ENCODE data around the gene LRP1.
A peak's percentile ranks its signal among the peaks of the same experiment; 100 is the strongest.

LRP1 gene

GRCh38 chr12:57213763-57214397 is 85.6 kb downstream of the LRP1 start:
- no peak for DNase-seq

GRCh38 chr12:57214398-57214781 is 86.1 kb downstream of the LRP1 start:
- peak; percentile 64 for DNase-seq

- no peak for DNase-seq
Observed at GRCh38 chr12:57215065-57215464, 86.8 kb downstream of the LRP1 start.

GRCh38 chr12:57215668-57216013 is 87.4 kb downstream of the LRP1 start:
- no peak for DNase-seq

GRCh38 chr12:57216014-57216911 is 88.0 kb downstream of the LRP1 start, which contains the start of gene NXPH4:
Gene NXPH4, plus strand, starts transcription at chr12:57216794. Its CDS starts 176 bp downstream, at chr12:57216970.
- peak; percentile 48 for DNase-seq

- DNase-seq, result no peak
Observed at GRCh38 chr12:57216921-57217879, 88.9 kb downstream of the LRP1 start.

- DNase-seq, result no peak
Observed at GRCh38 chr12:57218030-57218853, 90.0 kb downstream of the LRP1 start.

GRCh38 chr12:57219205-57219992 is 91.1 kb downstream of the LRP1 start:
- DNase-seq, result no peak

- no peak for DNase-seq
Observed at GRCh38 chr12:57219993-57220754, 91.9 kb downstream of the LRP1 start.

- DNase-seq, result no peak
Observed at GRCh38 chr12:57220770-57221168, 92.5 kb downstream of the LRP1 start.

- no peak for DNase-seq
Observed at GRCh38 chr12:57221169-57221917, 93.1 kb downstream of the LRP1 start.

GRCh38 chr12:57222286-57223190 is 94.3 kb downstream of the LRP1 start:
- DNase-seq, result no peak

- DNase-seq, result no peak
Observed at GRCh38 chr12:57223191-57224165, 95.2 kb downstream of the LRP1 start.

GRCh38 chr12:57224278-57224972 is 96.1 kb downstream of the LRP1 start:
- no peak for DNase-seq

- peak; percentile 69 for DNase-seq
Observed at GRCh38 chr12:57224973-57225679, 96.8 kb downstream of the LRP1 start.

- no peak for DNase-seq
Observed at GRCh38 chr12:57225680-57226210, 97.5 kb downstream of the LRP1 start.

All from effector CD4-positive, alpha-beta T cell (primary cell).